Heart right ventricle (tissue), 16 donors: ENCODE results near the gene VGLL4. TPM values are rescaled to one million over a fixed set of nuclear protein-coding genes. Genes with fewer than 3 reads are reported as not detected.

Experiments used
- ATAC-seq, 8 donors: fragments of 200-7000 bp; cut with Tn5 transposase; one replicate each; pipeline ENCODE4 v1.9.1; 2020; ENCODE audit warnings: mild to moderate bottlenecking in 8 of 8, moderate library complexity in 8 of 8, moderate number of reproducible peaks in 1 of 8
- DNase-seq, 2 donors: peaks; one replicate each; pipeline ENCODE4 v3.0.0-alpha.2; 2020
- H3K27ac ChIP-seq, 10 donors: fragments of 200-600 bp; sonication (generic) in 2 of 10; one replicate each; pipeline versions ENCODE4 v1.5.0 to v1.8.0; 2020 to 2022; ENCODE audit warnings: mild to moderate bottlenecking in 3 of 10
- H3K27me3 ChIP-seq, 7 donors: fragments of 200-600 bp; one replicate each; pipeline ENCODE4 v1.8.0; 2021 to 2022; ENCODE audit warnings: mild to moderate bottlenecking in 2 of 7
- H3K36me3 ChIP-seq, 9 donors: fragments of 200-600 bp; sonication (generic) in 1 of 9; one replicate each; pipeline versions ENCODE4 v1.5.0 to v1.8.0; 2020 to 2022; ENCODE audit warnings: mild to moderate bottlenecking in 2 of 9
- H3K4me1 ChIP-seq, 9 donors: fragments of 200-600 bp; sonication (generic) in 1 of 9; one replicate each; pipeline versions ENCODE4 v1.5.0 to v1.8.0; 2020 to 2022; ENCODE audit warnings: mild to moderate bottlenecking in 4 of 9
- H3K4me3 ChIP-seq, 10 donors: fragments of 200-600 bp; sonication (generic) in 2 of 10; one replicate each; pipeline versions ENCODE4 v1.5.0 to v1.8.0; 2020 to 2022; ENCODE audit warnings: mild to moderate bottlenecking in 7 of 10, moderate library complexity in 2 of 10
- H3K9me3 ChIP-seq, 11 donors: fragments of 200-600 bp in 10 of 11; sonication (generic) in 2 of 11; one replicate each; pipeline versions ENCODE4 v1.5.0 to v1.8.0; 2013 to 2022; ENCODE audit warnings: mild to moderate bottlenecking in 2 of 11, control low read depth in 1 of 11, moderate library complexity in 1 of 11
- CTCF ChIP-seq, 9 donors: fragments of 200-600 bp; sonication (generic) in 2 of 9; IDR thresholded peaks; one replicate each; pipeline versions ENCODE4 v1.5.0 to v1.8.0; 2021 to 2022; ENCODE audit warnings: antibody characterized with exemption in 9 of 9, mild to moderate bottlenecking in 5 of 9, moderate library complexity in 1 of 9
- WGBS, 2 donors: extraction: QIAGEN DNeasy Blood & Tissue Kit; methylation state at CpG; one replicate each; pipeline ENCODE4 v1.1.7; 2013; ENCODE audit warnings: inconsistent platforms in 1 of 2; 5-methylcytosine and 5-hydroxymethylcytosine counted together
- intact Hi-C, 10 donors: fragments of 100-400 bp; cut with DNase I; formaldehyde crosslinking; loops; one replicate each; pipeline versions ENCODE4 v1.11.1 to v1.14.2; 2022
- polyA plus RNA-seq, 2 donors: library from polyadenylated mRNA; stranded (reverse); fragments of 200-250 nt; gene quantifications; one replicate each; pipeline ENCODE4 v1.2.3, GENCODE V29; 2013
- total RNA-seq, 10 donors: library from RNA; stranded (reverse); fragmentation: NEBNext Ultra II Directional in 3 of 10; extraction: Animal tissue kit (Norgen Biotek cat#: 25700) in 3 of 10; gene quantifications; one replicate each; pipeline versions ENCODE4 v1.2.1 to v1.2.4, GENCODE V29; 2021 to 2023
- donor health status: Arrhythmogenic right ventricular cardiomyopathy.
- donor health status: ischemic (EF 13 %, LVEDD 7.1; RV severe dilation, severe dysfunction).
- donor health status: healthy with polysubstance abuse.
- donor health status: DM: no; HTN: yes; CAD: no.
- donor health status: DM: no; HTN: no; CAD: no.
- donor health status: ischemic (EF 25% LVEDD 6.9; RV normal size, moderate dysfunction).
- donor health status: ischemic (EF 25% LVEDD 5.7; RV mildly dilated, moderate dysfunction).
- donor health status: healthy.
- donor health status: DM: yes; HTN: yes; CAD: no.
- donor health status: Ischemic cardiomyopathy.
- donor health status: ischemic (EF 35%, LVEDD 5.7; RV mildly dilated, moderate dysfunction).
- donor health status: nonischemic (EF 11% LVEDD 7.7; RV severe dilation, severe dysfunction).
- donor health status: DM: yes; HTN: yes; CAD: no.
- donor health status: PGD.
- donor health status: ischemic (EF 29% LVEDD 5.4; RV normal size, mild dysfunction).
- donor health status: nonischemic (EF 23%, LVEDD 6.1; RV moderate dilation, normal function).

The VGLL4 gene
- total and polyA plus RNA-seq, 12 donors = 14.5 to 46.1 (median 29.6) TPM

- Histone ChIP-seq H3K27ac (peak overlapping the region in 6 of 10 donors; percentile 7 to 37 (median 22)), H3K9me3 (no peaks in the 10 kb centered on the region), H3K4me1 (peaks cover 11 to 94% (median 84%) of the 10 kb centered on the region in 9 donors), H3K4me3 (no peak overlapping the region), H3K36me3 (peaks cover 0 to 23% (median 0%) of the 10 kb centered on the region in 9 donors), H3K27me3 (no peaks in the 10 kb centered on the region)
- 90 to 96% methylated on average over 1 of the region's 1 CpG for WGBS, 2 donors
- intact Hi-C loops = no loop called here
- no peak for DNase-seq
- TF ChIP-seq CTCF (IDR thresholded peaks at IDR 0.05) = no peak
- ATAC-seq = no peak
These were observed 38.3 kb downstream of the VGLL4 start for GRCh38 chr3:11605398-11605797.

DNA sequence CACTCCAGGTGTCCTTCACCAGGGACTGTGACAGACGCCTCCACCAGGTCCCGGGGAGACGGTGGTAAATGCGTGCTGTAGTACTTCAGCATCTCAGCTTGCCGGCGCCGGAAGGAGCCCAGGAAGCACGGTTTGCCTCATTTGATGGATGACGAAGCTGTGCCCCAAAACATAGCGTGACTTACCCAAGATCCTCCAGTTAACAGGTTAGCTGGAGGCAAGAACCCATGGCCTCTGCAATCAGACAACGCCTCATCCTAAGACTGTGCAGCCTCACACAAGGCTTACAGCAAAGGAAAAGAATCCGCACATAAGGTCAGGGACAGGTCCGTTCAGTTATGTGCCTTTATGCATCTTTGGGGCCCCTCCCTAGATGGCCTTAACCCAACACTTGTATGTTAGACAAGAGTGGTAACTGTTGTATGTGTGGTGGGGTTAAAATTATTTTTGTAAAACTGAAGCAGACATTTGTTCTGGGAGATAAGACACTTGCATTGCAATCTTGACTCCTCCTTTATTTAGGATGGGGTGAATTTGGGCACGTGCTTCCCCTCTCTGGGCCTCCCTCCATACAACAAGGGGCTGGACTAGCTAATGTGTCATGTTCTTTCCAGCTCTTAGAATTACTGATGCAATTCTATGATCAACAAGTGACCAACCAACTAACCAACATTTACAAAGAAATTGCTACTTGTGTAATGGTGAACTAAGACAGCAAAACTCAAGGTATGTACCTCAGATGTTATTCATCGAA is 39.4 kb downstream of the VGLL4 start:
- no peak for TF ChIP-seq CTCF (IDR thresholded peaks at IDR 0.05)
- peaks cover 0 to 32% (median 0%) of the 10 kb centered on the region in 9 donors for H3K36me3 ChIP-seq
- peak overlapping the region; percentile 26 to 87 (median 82) for H3K27ac ChIP-seq
- peak in 1 of 8 donors; percentile 3 for ATAC-seq
- peaks cover 10 to 93% (median 83%) of the 10 kb centered on the region in 9 donors for H3K4me1 ChIP-seq
- intact Hi-C loops = loop anchor here in 6 of 10 donors (5.0 kb wide), 2 partner anchors 33 to 38 kb away; partner anchors contain the start of gene VGLL4 (in 3 of the 6)
- no peaks in the 10 kb centered on the region for H3K27me3 ChIP-seq
- DNase-seq = no peak
- H3K4me3 ChIP-seq = peak overlapping the region in 1 of 10 donors; percentile 2
- WGBS, 2 donors = 55 to 64% methylated on average over 15 of the region's 15 CpGs
- H3K9me3 ChIP-seq = no peaks in the 10 kb centered on the region

- intact Hi-C loops = loop anchor here in 6 of 10 donors (5.0 kb wide), 2 partner anchors 34 to 39 kb away; partner anchors contain the start of gene VGLL4 (in 3 of the 6)
These were observed 40.1 kb downstream of the VGLL4 start for GRCh38 chr3:11603628-11604027.

More at GRCh38 chr3:11603628-11604027, 40.1 kb downstream of the VGLL4 start:
- H3K9me3 ChIP-seq = no peaks in the 10 kb centered on the region
- 51 to 55% methylated on average over 9 of the region's 9 CpGs for WGBS, 2 donors
- H3K27me3 ChIP-seq = no peaks in the 10 kb centered on the region
- H3K4me1 ChIP-seq = peaks cover 10 to 96% (median 76%) of the 10 kb centered on the region in 9 donors
- TF ChIP-seq CTCF (IDR thresholded peaks at IDR 0.05) = no peak
- ATAC-seq (peak; percentile 9 to 63 (median 46)), DNase-seq (peak in 1 of 2 donors; percentile 61)
- peak overlapping the region in 1 of 10 donors; percentile 2 for H3K4me3 ChIP-seq
- peak overlapping the region; percentile 26 to 90 (median 83) for H3K27ac ChIP-seq
- H3K36me3 ChIP-seq = peaks cover 0 to 32% (median 0%) of the 10 kb centered on the region in 9 donors
